Osteoblast (primary cell): ENCODE measurements around the gene TEDDM1. TPM values are rescaled to one million over a fixed set of nuclear protein-coding genes. Genes with fewer than 3 reads are reported as not detected.

ENCODE experiments used
- DNase-seq: peaks from one replicate; pipeline ENCODE4 v3.0.0; 2011; ENCODE audit warnings: low spot score, mixed read lengths; ENCODE audit not compliant: insufficient read length; ENCODE audit errors: missing footprints
- H2AFZ ChIP-seq: 2 replicates; pipeline ENCODE4 v1.6.0; 2011; ENCODE audit warnings: mild to moderate bottlenecking, low read length
- H3K27ac ChIP-seq: 2 replicates; pipeline ENCODE4 v1.5.1; 2011; ENCODE audit warnings: mild to moderate bottlenecking, low read depth, low read length, moderate library complexity
- H3K27me3 ChIP-seq: 2 replicates; pipeline ENCODE4 v1.6.0; 2012; ENCODE audit warnings: mild to moderate bottlenecking, control low read depth, inconsistent platforms, low read length, moderate library complexity; ENCODE audit not compliant: insufficient read depth
- H3K36me3 ChIP-seq: 2 replicates; pipeline ENCODE4 v1.5.1; 2011; ENCODE audit warnings: mild to moderate bottlenecking, low read length, control low read depth, moderate library complexity; ENCODE audit not compliant: insufficient read depth
- H3K4me1 ChIP-seq: 2 replicates; pipeline ENCODE4 v1.5.1; 2011; ENCODE audit warnings: mild to moderate bottlenecking, low read length, control low read depth, moderate library complexity; ENCODE audit not compliant: insufficient read depth
- H3K4me2 ChIP-seq: 2 replicates; pipeline ENCODE4 v1.6.0; 2011; ENCODE audit warnings: mild to moderate bottlenecking, low read length; ENCODE audit not compliant: insufficient read depth
- H3K4me3 ChIP-seq: fragments of 200-600 bp; sonication (generic); 3 replicates; pipeline ENCODE4 v1.5.1; 2012; ENCODE audit warnings: mild to moderate bottlenecking, low read length, inconsistent platforms; ENCODE audit not compliant: insufficient read depth
- H3K79me2 ChIP-seq: 2 replicates; pipeline ENCODE4 v1.6.0; 2012; ENCODE audit warnings: mild to moderate bottlenecking, low read length, control low read depth, inconsistent platforms; ENCODE audit not compliant: insufficient read depth
- H3K9me3 ChIP-seq: 2 replicates; pipeline ENCODE4 v1.5.1; 2011; ENCODE audit warnings: low read depth, low read length, control low read depth
- H4K20me1 ChIP-seq: 2 replicates; pipeline ENCODE4 v1.6.0; 2012; ENCODE audit warnings: mild to moderate bottlenecking, low read length, control low read depth; ENCODE audit not compliant: insufficient read depth
- CTCF ChIP-seq: IDR thresholded peaks from 2 replicates; pipeline ENCODE4 v1.5.1; 2011; ENCODE audit warnings: mild to moderate bottlenecking, low read depth, low read length, moderate library complexity; ENCODE audit errors: extremely low read depth
- total RNA-seq: library from RNA; depleted of rRNA; stranded (reverse); fragments of >200 nt; gene quantifications from 2 replicates; pipeline ENCODE4 v1.2.3, GENCODE V29; 2012

Gene TEDDM1
- total RNA-seq, 1 donor, result not detected

DNA sequence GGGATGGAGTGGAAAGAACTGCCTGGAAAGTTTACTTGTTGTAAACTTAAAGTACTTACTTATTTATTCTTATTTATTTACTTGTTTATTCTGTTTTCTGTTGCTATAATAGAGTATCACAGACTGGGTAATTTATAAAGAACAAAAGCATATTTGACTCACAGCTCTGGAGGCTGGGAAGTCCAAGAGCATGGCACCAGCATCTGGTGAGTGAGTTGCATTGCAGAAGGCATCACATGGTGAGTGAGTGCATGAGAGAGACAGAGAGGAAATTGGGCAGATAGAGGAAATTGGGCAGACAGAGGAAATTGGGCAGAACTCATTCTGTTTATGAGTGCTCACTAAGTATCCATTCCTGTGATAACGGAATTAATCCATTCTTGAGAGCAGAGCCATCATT lies 37.9 kb upstream of the TEDDM1 start:
- no peak overlapping the region for H2AFZ ChIP-seq
- no peaks in the 10 kb centered on the region for H3K79me2 ChIP-seq
- H3K4me1 ChIP-seq, result no peaks in the 10 kb centered on the region
- H3K27me3 ChIP-seq, result no peaks in the 10 kb centered on the region
- no peaks in the 10 kb centered on the region for H4K20me1 ChIP-seq
- no peak for TF ChIP-seq CTCF
- no peak overlapping the region for H3K4me3 ChIP-seq
- no peak overlapping the region for H3K4me2 ChIP-seq
- H3K9me3 ChIP-seq, result no peaks in the 10 kb centered on the region
- no peak for DNase-seq
- no peak overlapping the region for H3K27ac ChIP-seq
- H3K36me3 ChIP-seq, result no peaks in the 10 kb centered on the region

- Histone ChIP-seq H3K36me3 (no peaks in the 10 kb centered on the region), H3K79me2 (no peaks in the 10 kb centered on the region), H3K27ac (no peak overlapping the region), H3K4me1 (no peaks in the 10 kb centered on the region), H3K27me3 (no peaks in the 10 kb centered on the region), H3K4me2 (no peak overlapping the region), H2AFZ (no peak overlapping the region), H4K20me1 (no peaks in the 10 kb centered on the region), H3K4me3 (no peak overlapping the region), H3K9me3 (no peaks in the 10 kb centered on the region)
- DNase-seq, result no peak
- TF ChIP-seq CTCF, result no peak
Observed at GRCh38 chr1:182433580-182433979, 33.1 kb upstream of the TEDDM1 start.

DNA sequence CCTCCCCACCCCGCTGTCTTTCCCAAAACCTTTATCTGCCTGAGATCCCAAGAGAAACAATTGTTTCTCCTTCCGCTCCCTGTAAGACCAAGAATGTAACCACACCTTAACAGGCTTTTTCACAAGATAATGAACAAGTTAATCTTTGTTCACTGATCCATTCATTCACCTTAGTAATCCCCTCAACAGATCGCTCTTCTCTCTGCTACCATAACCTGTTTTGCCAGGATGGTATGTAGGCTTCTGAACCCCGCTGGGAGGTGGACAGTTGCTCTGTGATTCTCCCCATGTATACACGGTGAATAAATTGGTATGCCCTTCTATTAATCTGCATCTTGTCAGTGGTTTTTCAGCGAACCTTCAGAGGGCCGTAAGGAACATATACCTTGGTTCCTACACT lies 30.8 kb upstream of the TEDDM1 start:
- no peak for DNase-seq
- TF ChIP-seq CTCF, result no peak
- Histone ChIP-seq H3K9me3 (no peaks in the 10 kb centered on the region), H3K27me3 (no peaks in the 10 kb centered on the region), H3K4me2 (no peak overlapping the region), H3K79me2 (no peaks in the 10 kb centered on the region), H3K4me1 (no peaks in the 10 kb centered on the region), H2AFZ (no peak overlapping the region), H3K36me3 (no peaks in the 10 kb centered on the region), H3K4me3 (no peak overlapping the region), H4K20me1 (no peaks in the 10 kb centered on the region), H3K27ac (no peak overlapping the region)

- Histone ChIP-seq H4K20me1 (no peaks in the 10 kb centered on the region), H2AFZ (no peak overlapping the region), H3K36me3 (no peaks in the 10 kb centered on the region), H3K4me1 (no peaks in the 10 kb centered on the region), H3K4me2 (no peak overlapping the region), H3K4me3 (no peak overlapping the region), H3K9me3 (no peaks in the 10 kb centered on the region), H3K79me2 (no peaks in the 10 kb centered on the region), H3K27me3 (no peaks in the 10 kb centered on the region), H3K27ac (no peak overlapping the region)
- no peak for TF ChIP-seq CTCF
- DNase-seq, result no peak
Observed at GRCh38 chr1:182430263-182431068, 30.0 kb upstream of the TEDDM1 start.
